Stimulated activated CD4-positive, alpha-beta T cell treated with anti-CD3 and anti-CD28 coated beads, Interleukin-12 subunit alpha, Interleukin-12 subunit beta, amount 100 ng/mL, for 48 hours (primary cell): Measurements from ENCODE around the gene RNF5.

Experiments used
- DNase-seq, 3 donors: peaks; one replicate each; pipeline ENCODE4 v3.0.0-alpha.2; 2020; ENCODE audit warnings: low read depth in 2 of 3, low spot score in 1 of 3

The RNF5 gene

DNA sequence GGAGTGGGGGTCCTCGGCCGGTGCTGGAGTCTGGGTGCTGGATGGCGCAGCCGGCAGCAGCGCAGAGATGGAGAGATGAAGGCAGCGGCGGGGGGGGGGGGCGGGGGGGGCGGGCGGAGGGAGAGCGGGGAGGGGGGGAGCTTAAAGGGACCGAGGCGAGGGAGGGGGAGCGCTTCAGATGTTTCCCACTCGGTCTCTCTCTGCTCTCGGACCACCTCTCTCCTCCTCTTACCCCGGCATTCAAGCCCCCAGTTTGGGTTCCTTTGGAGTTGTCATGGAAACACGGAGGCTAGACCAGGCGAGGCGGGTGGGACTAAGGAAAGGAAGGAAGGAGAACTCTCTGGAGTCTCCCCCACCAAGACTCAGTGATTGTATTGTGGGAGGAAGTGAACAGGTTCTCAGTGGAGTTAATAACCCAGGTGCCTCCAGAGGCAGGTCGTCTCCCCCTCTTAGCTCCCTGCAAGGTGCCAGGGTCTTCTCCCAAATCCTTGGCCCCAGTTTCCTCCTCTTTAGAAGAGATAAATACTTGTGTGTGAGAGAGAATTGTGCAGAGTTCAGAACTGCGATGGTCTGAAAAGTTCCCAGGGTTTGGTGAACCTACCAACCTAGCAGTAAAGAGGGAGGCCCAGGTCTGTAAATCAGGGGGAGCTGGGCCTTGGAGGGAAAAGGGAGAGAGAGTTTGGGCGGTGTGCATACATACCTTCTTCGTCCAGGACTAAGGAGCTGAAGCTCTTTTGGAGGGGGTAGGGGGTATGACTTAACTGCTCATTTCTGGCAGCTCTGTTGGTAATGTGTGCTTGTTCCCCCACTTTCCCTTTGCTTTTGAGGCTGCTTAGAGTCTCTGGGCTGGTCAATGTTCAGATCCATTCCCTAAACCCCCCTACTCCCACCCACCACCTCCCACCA, 26.1 kb upstream of the RNF5 start, which contains the start of gene PRRT1:
PRRT1 (minus strand) TSS at position 77 of the 906 bp plus-strand sequence. CDS start 112 bp downstream, outside the sequence.
- no peak for DNase-seq

DNA sequence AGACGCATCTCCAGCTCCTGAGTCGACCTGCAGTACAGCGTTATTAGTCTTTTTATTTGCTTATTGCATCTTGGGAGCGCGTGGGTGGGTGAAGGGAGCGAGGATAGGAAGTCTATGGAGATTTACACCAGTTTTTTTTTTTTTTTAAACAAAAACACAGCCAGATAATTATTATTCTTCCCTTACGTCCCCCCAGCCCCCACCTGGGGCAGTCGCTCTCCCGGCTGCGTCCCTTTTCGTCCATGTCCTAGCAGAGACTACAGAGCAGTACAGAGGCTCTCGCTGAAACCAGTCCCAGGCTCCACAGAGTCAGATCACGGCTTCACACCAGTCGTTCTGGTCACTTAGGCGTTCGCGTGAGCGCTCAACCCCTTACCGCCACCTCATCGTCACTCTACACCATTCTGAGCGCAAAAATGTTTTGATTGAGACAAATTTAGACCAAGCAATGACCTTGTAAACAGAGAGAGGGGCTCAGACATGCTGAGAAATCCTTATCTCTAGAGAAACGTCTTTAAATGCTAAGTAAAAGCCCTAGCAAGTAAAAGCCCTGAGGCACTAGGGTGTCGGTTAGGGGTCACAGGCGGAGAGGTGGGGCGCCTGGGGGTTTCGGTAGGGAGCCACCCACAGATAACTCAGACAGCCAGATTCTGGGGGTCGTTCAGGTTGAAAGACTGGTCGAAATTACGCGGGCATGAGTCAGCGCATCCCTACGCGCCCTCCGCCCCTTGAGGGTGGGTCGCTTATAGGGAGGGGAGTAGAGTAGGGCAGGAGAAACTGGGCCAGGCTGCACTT, 25.2 kb upstream of the RNF5 start:
- DNase-seq = no peak

DNA sequence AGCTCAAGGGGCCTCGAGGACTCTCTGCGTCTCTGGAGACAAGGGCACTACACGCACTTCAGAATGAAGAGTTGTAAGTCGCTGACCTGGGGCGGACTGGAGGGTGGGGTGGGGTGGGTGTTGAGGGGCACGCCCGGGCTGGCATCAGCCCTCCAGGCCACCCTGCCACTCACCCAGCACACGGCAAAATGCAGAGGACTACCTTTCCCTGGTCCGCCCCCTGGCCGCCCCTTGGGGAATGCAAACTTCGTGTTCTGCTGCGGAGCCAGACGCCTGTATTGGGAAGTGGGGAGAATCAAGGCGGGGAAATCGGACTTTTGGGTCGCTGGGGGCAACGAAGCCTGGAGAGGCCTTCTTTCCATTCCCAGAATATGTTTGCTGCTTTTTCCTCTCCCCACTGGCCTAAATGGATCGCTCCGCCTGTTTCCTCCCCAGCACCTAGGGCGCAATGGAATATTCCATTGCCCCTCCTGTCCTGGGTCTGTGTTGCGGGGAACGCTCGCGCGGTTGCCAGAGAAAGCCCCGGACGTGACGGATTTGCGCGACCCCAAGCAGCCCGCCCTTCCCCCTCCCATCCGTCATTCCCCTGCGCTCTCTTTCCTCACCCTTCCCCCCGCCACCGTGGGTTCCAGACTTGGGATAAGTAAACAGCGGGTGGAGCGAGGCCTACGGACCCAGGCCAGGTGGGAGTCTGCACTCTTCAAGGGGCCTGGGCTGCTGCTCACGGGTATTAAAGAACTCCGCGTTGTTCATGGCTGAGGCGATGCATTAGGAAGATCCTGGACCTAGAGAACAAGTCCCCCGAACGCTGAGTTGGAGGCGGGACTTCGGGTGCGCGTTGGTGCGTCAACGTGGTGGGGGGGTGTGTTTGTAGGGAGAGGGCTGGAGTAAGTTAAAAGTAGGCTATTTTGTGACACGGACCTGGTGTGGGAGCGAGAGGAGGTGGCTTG, 24.4 kb upstream of the RNF5 start, which contains the start of gene PPT2:
PPT2 (plus strand) TSS at position 578 of the 950 bp plus-strand sequence. CDS start 454 bp downstream, outside the sequence.
- DNase-seq = peak; percentile 57 to 65 (median 62)

DNA sequence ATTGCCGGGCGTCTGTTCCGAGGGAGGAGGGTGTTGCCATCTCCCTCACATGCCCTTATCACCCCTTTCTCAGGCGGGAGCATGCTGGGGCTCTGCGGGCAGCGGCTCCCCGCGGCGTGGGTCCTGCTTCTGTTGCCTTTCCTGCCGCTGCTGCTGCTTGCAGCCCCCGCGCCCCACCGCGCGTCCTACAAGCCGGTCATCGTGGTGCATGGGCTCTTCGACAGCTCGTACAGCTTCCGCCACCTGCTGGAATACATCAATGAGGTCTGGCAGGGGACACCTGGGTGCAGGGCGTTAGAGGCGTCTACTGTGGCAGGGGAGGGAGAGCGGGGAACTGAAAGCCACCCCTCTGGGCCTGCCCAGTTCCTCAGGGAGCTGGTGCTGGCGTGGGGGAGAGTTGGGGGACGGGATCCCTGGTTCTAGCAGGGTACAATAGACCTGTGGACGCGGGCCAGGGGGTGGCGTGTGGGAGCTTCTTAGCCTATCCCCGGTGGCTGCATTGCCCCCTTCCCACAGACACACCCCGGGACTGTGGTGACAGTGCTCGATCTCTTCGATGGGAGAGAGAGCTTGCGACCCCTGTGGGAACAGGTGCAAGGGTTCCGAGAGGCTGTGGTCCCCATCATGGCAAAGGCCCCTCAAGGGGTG, 23.6 kb upstream of the RNF5 start:
- DNase-seq = peak; percentile 37 to 51 (median 51)

DNA sequence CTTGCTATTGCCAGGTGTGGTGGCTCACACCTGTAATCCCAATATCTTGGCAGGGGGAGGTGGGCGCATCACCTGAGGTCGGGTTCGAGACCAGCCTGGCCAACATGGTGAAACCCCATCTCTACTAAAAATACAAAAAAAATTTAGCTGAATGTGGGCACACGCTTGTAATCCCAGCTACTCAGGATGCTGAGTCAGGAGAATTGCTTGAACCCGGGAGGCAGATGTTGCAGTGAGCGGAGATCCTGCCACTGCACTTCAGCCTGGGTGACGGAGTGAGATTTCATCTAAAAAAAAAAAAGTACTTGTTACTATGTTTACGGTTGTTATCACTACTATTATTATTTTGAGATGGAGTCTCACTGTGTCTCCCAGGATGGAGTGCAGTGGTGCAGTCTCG, 21.3 kb upstream of the RNF5 start:
- DNase-seq = no peak

DNA sequence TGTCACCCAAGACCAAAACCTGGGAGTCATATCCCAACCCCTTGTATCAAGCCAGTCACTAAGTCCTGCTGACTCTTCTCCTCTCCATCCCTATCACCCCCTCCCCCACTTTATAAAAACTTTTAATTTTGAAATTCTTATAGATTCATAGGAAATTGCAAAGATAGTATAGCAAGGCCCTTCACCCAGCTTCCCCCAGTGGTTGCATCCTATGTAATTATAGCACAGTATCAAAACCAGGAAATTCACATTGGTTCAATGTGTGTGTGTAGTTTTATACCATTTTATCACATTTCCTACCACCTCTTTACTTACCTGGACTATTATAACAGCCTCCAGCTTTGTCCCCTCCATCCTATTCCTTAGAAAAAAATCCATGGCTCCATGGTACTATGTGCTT, 20.2 kb upstream of the RNF5 start:
- no peak for DNase-seq

DNA sequence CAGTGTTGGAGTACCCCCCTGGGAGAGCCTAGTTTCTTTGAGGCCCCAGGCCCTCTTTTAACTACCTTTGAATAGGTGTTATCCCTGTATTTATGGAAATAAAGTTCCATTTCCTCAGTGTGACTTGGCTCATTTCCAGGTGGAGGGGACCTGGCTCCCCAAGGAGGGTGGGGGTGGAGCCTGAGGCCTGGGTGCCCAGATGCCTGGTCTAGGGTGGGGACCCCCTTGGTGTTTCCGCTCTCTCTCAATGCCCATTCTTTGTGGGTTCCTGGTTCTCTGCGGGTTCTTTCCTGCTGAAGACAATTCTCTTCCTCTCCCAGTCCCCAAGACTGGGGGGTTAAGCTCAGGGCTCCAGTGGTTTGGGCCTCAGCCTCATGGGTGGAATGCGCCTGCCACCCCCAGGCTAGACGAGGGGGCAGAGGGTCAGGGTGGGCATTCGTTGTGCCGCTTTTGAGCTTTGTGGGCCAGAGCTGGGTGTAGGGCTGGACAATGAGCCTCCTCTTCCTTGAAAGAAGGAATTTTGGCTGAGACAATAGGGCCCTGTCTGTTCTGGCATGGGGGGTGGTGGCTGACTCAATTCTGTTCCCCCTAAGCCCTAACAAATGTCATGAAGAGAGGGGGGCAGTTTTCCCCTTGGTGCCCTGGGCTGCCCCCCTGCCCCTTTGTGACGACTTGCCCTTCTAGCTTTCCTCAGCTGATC, 14.5 kb upstream of the RNF5 start:
- no peak for DNase-seq

DNA sequence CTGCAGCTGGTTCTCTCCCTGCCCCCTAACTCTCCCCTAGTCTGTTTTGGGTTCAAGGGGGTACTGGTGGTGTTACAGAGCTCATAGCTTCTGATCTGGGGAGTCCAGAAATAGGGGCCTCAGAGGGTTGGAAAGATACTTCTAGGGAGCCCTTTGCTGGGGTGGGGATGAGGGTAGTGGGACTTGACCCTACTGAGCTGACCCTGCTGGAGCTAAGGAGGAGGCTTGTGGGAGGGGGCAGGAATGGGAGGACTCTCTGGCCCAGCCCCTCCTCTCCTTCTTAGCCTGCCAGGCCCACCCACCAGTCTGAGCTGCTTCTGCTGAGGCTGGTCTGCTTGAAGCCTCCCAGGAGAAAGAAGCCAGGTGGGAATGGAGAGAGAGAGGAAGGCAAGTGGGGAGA, 13.9 kb upstream of the RNF5 start, which contains the start of gene EGFL8:
EGFL8 (plus strand) TSS at position 301 of the 400 bp plus-strand sequence. CDS start 1,571 bp downstream, outside the sequence.
- no peak for DNase-seq

DNA sequence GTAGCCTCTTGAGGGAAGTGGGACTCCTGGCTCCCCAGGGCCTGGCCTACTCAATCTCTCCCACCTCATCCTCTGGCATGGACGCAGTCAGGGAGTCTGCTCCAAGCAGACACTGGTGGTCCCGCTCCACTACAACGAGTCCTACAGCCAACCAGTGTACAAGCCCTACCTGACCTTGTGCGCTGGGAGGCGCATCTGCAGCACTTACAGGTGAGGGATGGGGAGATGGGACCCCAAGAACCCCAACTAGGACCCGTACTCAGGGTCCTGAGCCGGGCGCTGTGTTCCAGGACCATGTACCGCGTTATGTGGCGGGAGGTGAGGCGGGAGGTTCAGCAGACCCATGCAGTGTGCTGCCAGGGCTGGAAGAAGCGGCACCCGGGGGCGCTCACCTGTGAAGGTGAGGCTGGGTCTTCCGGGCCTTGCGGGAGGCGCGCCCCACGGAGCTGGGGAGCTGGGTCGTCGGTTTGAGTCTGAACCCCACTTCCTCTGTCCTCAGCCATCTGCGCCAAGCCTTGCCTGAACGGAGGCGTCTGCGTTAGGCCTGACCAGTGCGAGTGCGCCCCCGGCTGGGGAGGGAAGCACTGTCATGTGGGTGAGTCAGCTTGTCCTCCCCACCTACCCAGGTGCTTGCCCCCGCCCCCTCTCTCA, 11.7 kb upstream of the RNF5 start:
- DNase-seq = no peak

DNA sequence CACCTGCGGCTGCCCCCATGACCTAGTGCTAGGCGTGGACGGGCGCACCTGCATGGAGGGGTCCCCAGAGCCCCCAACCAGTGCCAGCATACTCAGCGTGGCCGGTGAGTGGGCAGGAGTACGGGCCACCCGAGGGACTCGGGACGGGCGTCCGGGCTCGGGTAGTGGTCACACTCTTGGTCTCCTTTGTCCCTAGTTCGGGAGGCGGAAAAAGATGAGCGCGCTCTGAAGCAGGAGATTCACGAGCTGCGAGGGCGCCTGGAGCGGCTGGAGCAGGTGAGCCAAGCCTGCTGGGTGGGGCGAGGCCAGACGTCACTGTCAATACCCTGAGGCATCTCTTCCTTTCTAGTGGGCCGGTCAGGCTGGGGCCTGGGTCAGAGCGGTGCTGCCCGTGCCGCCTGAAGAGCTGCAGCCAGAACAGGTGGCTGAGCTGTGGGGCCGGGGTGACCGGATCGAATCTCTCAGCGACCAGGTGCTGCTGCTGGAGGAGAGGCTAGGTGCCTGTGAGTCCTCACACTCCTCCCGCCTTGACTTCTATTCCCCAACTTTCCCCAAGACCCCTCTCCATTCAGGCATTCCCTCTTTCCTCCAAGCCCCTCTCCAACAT, 10.9 kb upstream of the RNF5 start:
- DNase-seq = no peak

DNA sequence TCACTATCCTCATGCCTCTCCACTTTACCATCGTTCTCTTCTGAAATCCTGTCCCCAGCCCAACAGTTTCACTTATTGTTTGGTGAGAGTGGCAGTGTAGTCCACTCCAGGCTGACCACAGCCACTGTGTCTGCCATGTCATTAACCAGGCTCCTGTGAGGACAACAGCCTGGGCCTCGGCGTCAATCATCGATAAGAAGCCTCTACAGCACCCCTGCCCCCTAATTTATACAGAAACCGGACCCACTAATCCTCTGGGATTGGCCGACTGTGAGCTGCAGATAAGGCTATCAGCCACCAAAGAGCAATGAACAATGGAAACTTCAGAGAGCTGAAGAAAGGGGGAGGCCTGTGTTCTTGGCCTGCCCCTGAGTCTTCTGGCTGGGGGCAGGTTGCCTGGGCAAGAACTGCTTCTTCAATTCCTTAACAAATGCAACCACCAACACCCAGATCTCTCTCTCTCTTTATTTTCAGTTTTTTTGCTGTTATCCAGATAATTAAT, 10.4 kb upstream of the RNF5 start:
- DNase-seq = no peak

DNA sequence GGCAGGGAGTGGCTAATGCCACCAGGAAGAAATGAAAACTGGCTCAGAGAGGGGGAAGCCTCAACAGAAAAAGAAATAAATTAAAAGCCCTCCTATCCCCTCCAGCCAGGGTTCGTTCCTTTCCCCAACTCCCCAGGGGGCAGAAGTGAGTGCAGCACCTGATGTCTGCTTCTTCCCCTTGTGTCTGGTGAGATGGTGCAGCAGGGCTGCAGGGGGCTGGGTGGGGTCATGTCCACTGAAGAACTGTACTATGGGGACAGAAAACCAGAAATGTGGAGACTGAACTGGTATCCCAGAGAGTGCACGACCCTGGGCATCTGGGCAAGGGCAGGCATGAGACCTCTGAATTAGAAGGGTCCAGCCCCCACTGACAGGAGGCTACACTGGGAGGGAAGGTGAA, 9.9 kb upstream of the RNF5 start:
- DNase-seq = no peak

DNA sequence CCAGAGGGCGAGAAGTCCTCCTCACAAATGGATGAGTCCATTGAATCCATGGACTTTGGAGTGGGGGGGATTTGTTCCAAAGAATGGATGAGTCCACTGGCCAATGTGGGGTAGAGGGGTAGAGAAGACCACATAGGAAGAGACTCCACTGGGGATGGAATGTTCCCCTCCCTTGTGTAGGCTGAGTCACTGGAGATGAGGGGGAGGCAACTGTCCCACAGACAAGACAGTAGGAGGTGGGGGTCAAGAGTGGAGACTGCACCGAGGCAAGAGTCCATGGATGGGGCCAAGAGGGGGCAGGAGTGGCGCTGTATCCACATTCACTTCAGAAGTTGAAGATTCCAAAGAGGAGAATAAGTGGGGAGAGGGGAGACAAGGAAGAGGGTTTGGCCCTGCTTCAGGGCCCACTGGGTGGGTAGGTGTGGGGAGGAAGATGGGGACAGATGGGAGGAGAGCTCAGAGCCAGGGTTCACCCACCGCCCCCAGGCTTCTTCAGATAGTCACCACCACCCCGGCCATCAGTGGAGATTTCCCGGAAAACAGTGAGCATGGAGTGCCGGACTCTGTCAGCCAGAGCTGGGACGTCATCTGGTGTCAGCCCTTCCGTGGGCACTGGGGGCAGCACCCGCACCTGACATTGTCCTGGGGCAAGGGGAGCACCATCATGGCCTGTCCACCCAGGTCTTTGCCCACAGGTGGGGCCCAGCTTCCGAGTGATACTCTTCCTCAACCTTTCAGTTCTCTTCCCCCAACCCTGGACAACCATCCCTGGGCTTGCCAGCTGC, 9.2 kb upstream of the RNF5 start:
- no peak for DNase-seq

DNA sequence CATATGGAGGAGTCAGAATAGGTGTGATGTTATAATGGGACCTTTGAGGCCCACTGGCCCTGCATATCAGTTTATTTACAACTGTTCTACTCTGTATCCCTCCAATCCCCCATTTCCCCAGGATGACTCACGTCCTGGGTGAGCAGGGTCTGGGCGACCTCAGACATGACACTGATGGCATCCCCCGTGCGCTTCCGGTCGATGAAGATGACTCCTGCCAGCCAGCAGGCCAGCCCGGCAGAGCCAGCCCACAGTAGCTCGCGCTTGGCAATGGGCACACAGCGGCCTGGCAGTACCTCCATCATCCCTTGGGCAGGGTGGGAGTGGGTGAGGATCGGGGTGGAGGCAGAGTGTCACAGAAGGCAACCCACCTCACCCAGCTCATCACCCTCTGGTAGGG, 7.9 kb upstream of the RNF5 start:
- no peak for DNase-seq

DNA sequence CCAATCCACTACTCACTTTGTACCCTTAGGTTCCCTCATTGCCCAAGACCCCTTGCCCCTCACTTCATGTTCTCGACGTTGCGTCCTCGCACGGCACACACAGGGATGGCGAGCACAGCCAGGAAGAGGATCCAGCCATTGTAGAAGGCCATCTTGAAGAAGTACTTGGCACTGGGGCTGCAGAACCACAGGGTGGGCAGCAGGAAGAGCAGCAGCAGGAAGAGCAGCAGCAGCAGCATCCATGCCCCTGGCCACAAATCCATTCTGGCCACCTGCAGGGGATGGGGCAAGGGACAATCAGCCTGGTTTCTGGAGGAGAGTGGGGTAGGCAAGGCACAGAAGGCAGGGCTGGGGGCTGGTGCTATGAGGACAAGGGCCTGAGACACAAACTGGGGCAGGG, 7.0 kb upstream of the RNF5 start:
- no peak for DNase-seq

DNA sequence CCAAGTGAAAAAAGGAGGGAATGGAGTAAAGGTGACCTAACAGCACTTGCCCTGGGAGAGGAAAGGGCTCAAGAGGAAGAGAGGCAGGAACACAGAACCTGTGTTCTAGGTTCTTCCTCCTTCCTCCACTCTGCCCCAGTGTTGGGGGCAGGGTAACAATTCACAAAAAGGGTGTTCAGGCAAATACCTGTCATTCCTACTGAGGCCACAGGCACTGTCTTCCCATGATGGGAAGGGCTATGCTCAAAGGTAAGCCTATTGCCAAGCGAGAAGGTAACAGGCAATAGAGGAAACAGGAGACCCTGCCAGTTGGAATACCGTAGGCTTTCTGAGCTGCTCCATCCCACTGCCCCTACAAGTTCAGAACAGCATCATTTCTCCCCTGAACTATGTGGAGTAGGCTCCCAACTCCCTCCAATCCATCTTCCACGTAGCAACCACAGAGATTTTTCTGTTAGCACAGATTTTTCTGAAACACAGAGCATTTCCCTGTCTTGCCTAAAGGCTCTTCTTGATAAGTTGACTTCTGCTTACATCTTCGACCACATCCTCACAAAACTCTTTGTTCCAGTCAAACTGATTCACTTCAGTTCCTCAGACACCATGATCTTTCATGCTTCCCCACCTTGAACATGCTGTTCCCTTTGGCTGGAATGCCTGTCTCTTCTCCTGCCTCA, 5.0 kb upstream of the RNF5 start:
- DNase-seq = no peak

DNA sequence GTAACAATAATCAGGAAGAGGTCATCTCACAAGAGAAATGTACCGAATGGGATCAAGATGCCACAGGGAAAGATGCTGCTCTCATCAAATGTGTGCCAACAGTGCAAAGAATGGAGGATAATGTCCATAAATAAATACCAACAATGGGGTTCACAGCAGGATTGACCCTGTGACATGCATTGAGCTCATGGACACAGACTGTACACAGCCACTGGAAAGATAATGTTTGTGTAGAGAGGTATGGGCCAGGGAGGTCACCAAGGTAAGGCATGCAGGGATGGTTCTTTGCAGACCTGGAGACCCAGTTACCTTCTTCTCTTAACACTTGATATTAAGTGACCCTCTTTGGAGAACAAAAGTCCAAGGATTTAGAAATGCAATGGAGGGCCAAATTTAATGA, 3.8 kb upstream of the RNF5 start:
- DNase-seq = no peak
